HL-60/S4 (cell line): ENCODE data around the gene PALM3.

ENCODE experiments used
- in situ Hi-C: fragments of 300-500 bp; cut with MboI; formaldehyde crosslinking; loops from 2 replicates; pipeline ENCODE4 v1.14.3; 2022; ENCODE audit warnings: low sequenced_read_pairs

The PALM3 gene

GRCh38 chr19:14005349-14006084 lies 56.4 kb downstream of the PALM3 start:
- in situ Hi-C loops = no loop called here

GRCh38 chr19:14004619-14005348 lies 57.1 kb downstream of the PALM3 start:
- in situ Hi-C loops = no loop called here
